Neural cell (in vitro differentiated cells): ENCODE results near the gene KDM4C. TPM values are rescaled to one million over a fixed set of nuclear protein-coding genes. Genes with fewer than 3 reads are reported as not detected.
"Not testable (repeated sequence)": the region's sequence is repeated elsewhere in the genome, so short reads cannot be mapped to it uniquely, and the experiment has no call there.

Source experiments
- H2AFZ ChIP-seq: fragments of 200-600, 300-800 bp; sonication (generic), shearing (Covaris generic); 2 replicates; pipeline ENCODE4 v1.6.0; 2014; ENCODE audit warnings: low read depth, mild to moderate bottlenecking, antibody characterized with exemption, low read length, moderate library complexity
- H3F3A ChIP-seq: fragments of 200-600 bp; shearing (Covaris generic); 2 replicates; pipeline ENCODE4 v1.6.1; 2016; ENCODE audit warnings: mild to moderate bottlenecking, moderate library complexity, mixed read lengths, antibody characterized with exemption, low read length; ENCODE audit not compliant: insufficient read depth, poor library complexity, severe bottlenecking
- H3K27ac ChIP-seq: fragments of 200-600, 300-800 bp; sonication (generic), shearing (Covaris generic); 2 replicates; pipeline ENCODE4 v1.5.1; 2014; ENCODE audit warnings: mild to moderate bottlenecking, low read length, moderate library complexity
- H3K27me3 ChIP-seq: fragments of 300-800, 200-600 bp; sonication (generic), shearing (Covaris generic); 2 replicates; pipeline ENCODE4 v1.6.0; 2014; ENCODE audit warnings: mild to moderate bottlenecking, low read depth, low read length, moderate library complexity; ENCODE audit not compliant: insufficient read depth
- H3K36me3 ChIP-seq: fragments of 300-800, 200-600 bp; sonication (generic), shearing (Covaris generic); 2 replicates; pipeline ENCODE4 v1.5.1; 2014; ENCODE audit warnings: mild to moderate bottlenecking, antibody characterized with exemption, low read length, moderate library complexity; ENCODE audit not compliant: insufficient read depth
- H3K4me2 ChIP-seq: fragments of 300-800, 200-600 bp; sonication (generic), shearing (Covaris generic); 2 replicates; pipeline ENCODE4 v1.6.0; 2014; ENCODE audit warnings: mild to moderate bottlenecking, low read length
- H3K4me3 ChIP-seq: fragments of 300-800, 200-600 bp; sonication (generic), shearing (Covaris generic); 2 replicates; pipeline ENCODE4 v1.5.1; 2014; ENCODE audit warnings: mild to moderate bottlenecking, low read length, moderate library complexity
- H3K79me2 ChIP-seq: fragments of 200-600 bp; shearing (Covaris generic); replicated peaks from 2 replicates; pipeline ENCODE4 v1.6.0; 2014; ENCODE audit warnings: mild to moderate bottlenecking, low read length, moderate library complexity; ENCODE audit not compliant: insufficient read depth
- H3K9ac ChIP-seq: fragments of 300-800, 200-600 bp; sonication (generic), shearing (Covaris generic); 2 replicates; pipeline ENCODE4 v1.6.1; 2016; ENCODE audit warnings: mild to moderate bottlenecking, low read length, mixed read lengths
- H3K9me2 ChIP-seq: fragments of 200-600 bp; shearing (Covaris generic); 2 replicates; pipeline ENCODE4 v1.6.1; 2016; ENCODE audit warnings: mild to moderate bottlenecking, low read length, mixed read lengths; ENCODE audit not compliant: insufficient read depth
- H3K9me3 ChIP-seq: fragments of 200-600, 300-800 bp; sonication (generic), shearing (Covaris generic); 2 replicates; pipeline ENCODE4 v1.6.1; 2016; ENCODE audit warnings: mild to moderate bottlenecking, mixed run types, low read length, moderate library complexity, mixed read lengths
- H4K20me1 ChIP-seq: fragments of 200-600 bp; shearing (Covaris generic); 2 replicates; pipeline ENCODE4 v1.6.1; 2016; ENCODE audit warnings: mild to moderate bottlenecking, mixed run types; ENCODE audit not compliant: insufficient read depth
- CTCF ChIP-seq: fragments of 450-650 bp; IDR thresholded peaks from 2 replicates; pipeline ENCODE4 v1.5.1; 2014; ENCODE audit warnings: antibody characterized with exemption, mild to moderate bottlenecking, moderate library complexity; ENCODE audit not compliant: poor library complexity, severe bottlenecking
- EP300 ChIP-seq: fragments of 450-650 bp; conservative IDR thresholded peaks from 2 replicates; pipeline ENCODE4 v1.6.1; 2014; ENCODE audit warnings: antibody characterized with exemption, mild to moderate bottlenecking, moderate library complexity; ENCODE audit not compliant: poor library complexity, severe bottlenecking
- EZH2 ChIP-seq: fragments of 200-600, 300-800 bp; shearing (Covaris generic), sonication (generic); IDR thresholded peaks from 2 replicates; pipeline ENCODE4 v1.6.1; 2014; ENCODE audit warnings: antibody characterized with exemption, low read length, borderline replicate concordance, mild to moderate bottlenecking; ENCODE audit not compliant: insufficient read depth, poor library complexity, severe bottlenecking
- MXI1 ChIP-seq: fragments of 450-650 bp; conservative IDR thresholded peaks from 2 replicates; pipeline ENCODE4 v1.6.1; 2014; ENCODE audit warnings: antibody characterized with exemption, mild to moderate bottlenecking; ENCODE audit not compliant: poor library complexity, severe bottlenecking
- POLR2AphosphoS5 ChIP-seq: IDR thresholded peaks from 2 replicates; pipeline ENCODE4 v1.6.1; 2012
- RAD21 ChIP-seq: fragments of 450-650 bp; conservative IDR thresholded peaks from 2 replicates; pipeline ENCODE4 v1.6.1; 2014; ENCODE audit warnings: antibody characterized with exemption, mild to moderate bottlenecking, moderate library complexity
- REST ChIP-seq: IDR thresholded peaks from 2 replicates; pipeline ENCODE4 v1.6.1; 2012; ENCODE audit warnings: borderline replicate concordance
- SMC3 ChIP-seq: fragments of 450-650 bp; conservative IDR thresholded peaks from 2 replicates; pipeline ENCODE4 v1.6.1; 2014; ENCODE audit warnings: antibody characterized with exemption, mild to moderate bottlenecking, moderate library complexity; ENCODE audit not compliant: poor library complexity
- TAF1 ChIP-seq: IDR thresholded peaks from 2 replicates; pipeline ENCODE4 v1.6.1; 2012; ENCODE audit warnings: low read depth
- polyA plus RNA-seq: library from polyadenylated mRNA; depleted of rRNA; stranded (reverse); fragments of >200 nt; gene quantifications from 2 replicates; pipeline ENCODE4 v1.2.3, GENCODE V29; 2014

KDM4C gene
- polyA plus RNA-seq, 1 donor from 2014 or later, result 21.1 TPM

GRCh38 chr9:6754861-6755260 is 2.9 kb upstream of the KDM4C start:
- not testable (repeated sequence) for H3K36me3 ChIP-seq, H3K9me2 ChIP-seq, H3F3A ChIP-seq, H3K27ac ChIP-seq, H3K79me2 ChIP-seq, H3K9me3 ChIP-seq, H3K4me3 ChIP-seq, H3K9ac ChIP-seq, H2AFZ ChIP-seq, H3K4me2 ChIP-seq, H3K27me3 ChIP-seq, H4K20me1 ChIP-seq

- peak overlapping the region; percentile 77 for H3K9ac ChIP-seq
- TF ChIP-seq CTCF (no peak), EZH2 (no peak), RAD21 (no peak), POLR2AphosphoS5 (no peak), MXI1 (no peak), REST (no peak), SMC3 (no peak), TAF1 (no peak), EP300 (no peak)
These were observed 679 bp upstream of the KDM4C start for GRCh38 chr9:6757132-6757455.

DNA sequence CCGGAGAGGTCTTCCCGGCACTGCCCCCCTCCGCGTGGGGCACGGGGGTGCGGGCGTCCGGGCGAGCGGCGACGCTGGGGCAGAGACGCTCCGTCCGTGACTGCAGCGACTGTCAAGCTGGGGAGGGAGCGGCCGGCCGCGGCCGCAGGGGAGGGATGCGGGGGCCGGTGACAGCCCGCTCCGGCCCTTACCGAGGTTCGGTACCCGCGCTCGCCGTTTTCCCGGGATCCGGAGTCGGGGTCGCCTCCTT is 400 bp downstream of the KDM4C start:
- Histone ChIP-seq H3K36me3 (no peaks in the 10 kb centered on the region), H3K79me2 (no peaks in the 10 kb centered on the region), H3K9me2 (no peaks in the 10 kb centered on the region), H4K20me1 (no peaks in the 10 kb centered on the region), H3K27me3 (no peaks in the 10 kb centered on the region), H3F3A (no peaks in the 10 kb centered on the region), H3K27ac (peak overlapping the region; percentile 45), H3K9me3 (no peaks in the 10 kb centered on the region), H3K9ac (peak overlapping the region; percentile 77), H2AFZ (peak overlapping the region; percentile 99), H3K4me3 (peak overlapping the region; percentile 100), H3K4me2 (no peak overlapping the region)
- TF ChIP-seq TAF1 (peak; percentile 23), SMC3 (no peak)

More at GRCh38 chr9:6757132-6757455, 679 bp upstream of the KDM4C start:
- no peaks in the 10 kb centered on the region for H4K20me1 ChIP-seq
- H3K36me3 ChIP-seq, result no peaks in the 10 kb centered on the region
- H3K9me3 ChIP-seq, result no peaks in the 10 kb centered on the region
- peak overlapping the region; percentile 70 for H3K27ac ChIP-seq
- no peaks in the 10 kb centered on the region for H3K27me3 ChIP-seq
- H3K9me2 ChIP-seq, result no peaks in the 10 kb centered on the region
- H3F3A ChIP-seq, result no peaks in the 10 kb centered on the region
- H2AFZ ChIP-seq, result peak overlapping the region; percentile 80
- no peaks in the 10 kb centered on the region for H3K79me2 ChIP-seq
- peak overlapping the region; percentile 100 for H3K4me3 ChIP-seq
- H3K4me2 ChIP-seq, result peak overlapping the region; percentile 80
